CD4-positive, alpha-beta memory T cell (primary cell): ENCODE measurements around the gene GTPBP1. TPM values are rescaled to one million over a fixed set of nuclear protein-coding genes. Genes with fewer than 3 reads are reported as not detected.

ENCODE experiments used
- CTCF ChIA-PET: fragments of 350-600 bp; sonication (Branson Sonifier 250); formaldehyde crosslinking; loops from one replicate; lab custom pipeline; 2021; ENCODE audit warnings: inconsistent platforms; ENCODE audit not compliant: partially characterized antibody; lab: Charles Lee
- POLR2A ChIA-PET: fragments of 350-600 bp; sonication (Branson Sonifier 250); formaldehyde crosslinking; loops from one replicate; lab custom pipeline; 2021; ENCODE audit not compliant: partially characterized antibody; lab: Charles Lee
- DNase-seq, 5 donors: peaks; one replicate each; pipeline versions ENCODE4 v3.0.0 to v3.0.0-alpha.2; 2020 to 2022; ENCODE audit warnings: mixed read lengths in 1 of 5
- H3K27ac ChIP-seq: one replicate; pipeline ENCODE4 v1.7.0; 2013; ENCODE audit warnings: low read depth, low read length
- H3K27me3 ChIP-seq: 2 replicates; pipeline ENCODE4 v1.7.0; 2013; ENCODE audit warnings: mild to moderate bottlenecking, low read length, moderate library complexity; ENCODE audit not compliant: insufficient read depth
- H3K36me3 ChIP-seq: 2 replicates; pipeline ENCODE4 v1.7.0; 2013; ENCODE audit warnings: mild to moderate bottlenecking, low read length, moderate library complexity; ENCODE audit not compliant: insufficient read depth
- H3K4me1 ChIP-seq: 2 replicates; pipeline ENCODE4 v1.7.0; 2013; ENCODE audit warnings: mild to moderate bottlenecking, low read length, moderate library complexity; ENCODE audit not compliant: insufficient read depth
- H3K4me3 ChIP-seq, 2 donors: one replicate each; pipeline ENCODE4 v1.7.0; 2013; ENCODE audit warnings: low read length in 2 of 2, mild to moderate bottlenecking in 1 of 2
- H3K9me3 ChIP-seq, 2 donors: one replicate each; pipeline ENCODE4 v1.7.0; 2013; ENCODE audit warnings: low read length in 2 of 2, control low read depth in 1 of 2; ENCODE audit not compliant: control insufficient read depth in 1 of 2
- H3K27ac Mint-ChIP-seq, 7 donors: one replicate each; pipeline ENCODE4 v1.8.0; 2020 to 2021; ENCODE audit warnings: mixed read lengths in 7 of 7, mild to moderate bottlenecking in 6 of 7, inconsistent platforms in 3 of 7, moderate library complexity in 3 of 7
- H3K27me3 Mint-ChIP-seq, 2 donors: one replicate each; pipeline ENCODE4 v1.8.0; 2020 to 2021; ENCODE audit warnings: mixed read lengths in 2 of 2
- H3K36me3 Mint-ChIP-seq, 2 donors: one replicate each; pipeline ENCODE4 v1.8.0; 2020 to 2021; ENCODE audit warnings: mixed read lengths in 2 of 2, inconsistent platforms in 1 of 2, mild to moderate bottlenecking in 1 of 2
- H3K4me1 Mint-ChIP-seq, 4 donors: one replicate each; pipeline ENCODE4 v1.8.0; 2020 to 2021; ENCODE audit warnings: mixed read lengths in 4 of 4, mild to moderate bottlenecking in 1 of 4
- H3K4me3 Mint-ChIP-seq, 8 donors: one replicate each; pipeline ENCODE4 v1.8.0; 2020 to 2021; ENCODE audit warnings: mixed read lengths in 8 of 8, mild to moderate bottlenecking in 7 of 8, moderate library complexity in 6 of 8, inconsistent platforms in 3 of 8
- H3K9me3 Mint-ChIP-seq, 8 donors: one replicate each; pipeline ENCODE4 v1.8.0; 2020 to 2021; ENCODE audit warnings: mixed read lengths in 8 of 8, mild to moderate bottlenecking in 5 of 8, inconsistent platforms in 3 of 8, moderate library complexity in 1 of 8
- intact Hi-C: fragments of 100-400 bp; cut with micrococcal nuclease; formaldehyde crosslinking; loops from one replicate; pipeline ENCODE4 v1.15.1; 2023
- polyA plus RNA-seq, 2 donors: library from polyadenylated mRNA; unstranded; fragments of 300-500 nt; fragmentation: Illumina TruSeq; gene quantifications; one replicate each; pipeline ENCODE4 v1.2.3, GENCODE V29; 2021
- total RNA-seq, 2 experiments: library from RNA; stranded (reverse); gene quantifications; one replicate each; pipeline ENCODE4 v1.2.3, GENCODE V29; 2021

GTPBP1 gene
- total and polyA plus RNA-seq, 4 experiments from 2014 or later = 14.6 to 96.6 (median 62.5) TPM

- H3K4me1 ChIP-seq = peaks cover 55% of the 10 kb centered on the region
- peak overlapping the region; percentile 74 for H3K27ac ChIP-seq
- peak overlapping the region; percentile 50 to 72 for H3K4me3 ChIP-seq
- peaks cover 15% of the 10 kb centered on the region for H3K36me3 ChIP-seq
- CTCF ChIA-PET = interaction anchor here (1.1 to 4.9 kb wide), 3 partner anchors 11 to 23 kb away, joined by 3 to 56 read pairs (median 12); no protein-coding TSS in a partner anchor
- peak in 2 of 5 donors; percentile 22 to 35 for DNase-seq
- Mint-ChIP-seq H3K27ac (peak overlapping the region; percentile 90 to 99 (median 95)), H3K4me1 (peaks cover 26 to 73% (median 44%) of the 10 kb centered on the region in 4 donors), H3K27me3 (no peaks in the 10 kb centered on the region), H3K4me3 (peak overlapping the region; percentile 89 to 97 (median 94)), H3K9me3 (peaks cover 0 to 2% (median 0%) of the 10 kb centered on the region in 8 donors), H3K36me3 (peaks cover 29 to 34% of the 10 kb centered on the region in 2 donors)
- POLR2A ChIA-PET = interaction anchor here (0.9 to 42.6 kb wide), 6 partner anchors 10 to 87 kb away, joined by 5 to 1746 read pairs (median 40); partner anchors contain the start of genes DNAL4, GTPBP1 and NPTXR
- no peaks in the 10 kb centered on the region for H3K27me3 ChIP-seq
- intact Hi-C loops = loop anchor here (1.0 to 5.0 kb wide), 6 partner anchors 9 to 85 kb away; partner anchors contain the start of genes DNAL4, GTPBP1 and NPTXR
- H3K9me3 ChIP-seq = no peaks in the 10 kb centered on the region
These were observed 51.1 kb downstream of the GTPBP1 start for GRCh38 chr22:38756711-38757463.

GRCh38 chr22:38757464-38757757 lies 51.7 kb downstream of the GTPBP1 start:
- Histone ChIP-seq H3K4me1 (peaks cover 50% of the 10 kb centered on the region), H3K27me3 (no peaks in the 10 kb centered on the region), H3K4me3 (peak overlapping the region; percentile 50 to 72), H3K9me3 (no peaks in the 10 kb centered on the region), H3K27ac (peak overlapping the region; percentile 74), H3K36me3 (peaks cover 9% of the 10 kb centered on the region)
- H3K27me3 Mint-ChIP-seq = no peaks in the 10 kb centered on the region
- peaks cover 23 to 30% of the 10 kb centered on the region in 2 donors for H3K36me3 Mint-ChIP-seq
- intact Hi-C loops = loop anchor here (2.0 to 5.0 kb wide), 3 partner anchors 35 to 85 kb away; partner anchors contain the start of genes DNAL4 and NPTXR
- CTCF ChIA-PET = interaction anchor here (1.6 to 4.9 kb wide), 3 partner anchors 11 to 24 kb away, joined by 12 to 56 read pairs (median 28); no protein-coding TSS in a partner anchor
- peaks cover 0 to 2% (median 0%) of the 10 kb centered on the region in 8 donors for H3K9me3 Mint-ChIP-seq
- peak overlapping the region; percentile 53 to 99 (median 94) for H3K27ac Mint-ChIP-seq
- DNase-seq = peak in 1 of 5 donors; percentile 27
- POLR2A ChIA-PET = interaction anchor here (1.4 to 42.6 kb wide), 6 partner anchors 9 to 87 kb away, joined by 5 to 1746 read pairs (median 40); partner anchors contain the start of genes GTPBP1, NPTXR and TOMM22
- H3K4me1 Mint-ChIP-seq = peaks cover 23 to 68% (median 39%) of the 10 kb centered on the region in 4 donors
- peak overlapping the region; percentile 89 to 97 (median 94) for H3K4me3 Mint-ChIP-seq

DNA sequence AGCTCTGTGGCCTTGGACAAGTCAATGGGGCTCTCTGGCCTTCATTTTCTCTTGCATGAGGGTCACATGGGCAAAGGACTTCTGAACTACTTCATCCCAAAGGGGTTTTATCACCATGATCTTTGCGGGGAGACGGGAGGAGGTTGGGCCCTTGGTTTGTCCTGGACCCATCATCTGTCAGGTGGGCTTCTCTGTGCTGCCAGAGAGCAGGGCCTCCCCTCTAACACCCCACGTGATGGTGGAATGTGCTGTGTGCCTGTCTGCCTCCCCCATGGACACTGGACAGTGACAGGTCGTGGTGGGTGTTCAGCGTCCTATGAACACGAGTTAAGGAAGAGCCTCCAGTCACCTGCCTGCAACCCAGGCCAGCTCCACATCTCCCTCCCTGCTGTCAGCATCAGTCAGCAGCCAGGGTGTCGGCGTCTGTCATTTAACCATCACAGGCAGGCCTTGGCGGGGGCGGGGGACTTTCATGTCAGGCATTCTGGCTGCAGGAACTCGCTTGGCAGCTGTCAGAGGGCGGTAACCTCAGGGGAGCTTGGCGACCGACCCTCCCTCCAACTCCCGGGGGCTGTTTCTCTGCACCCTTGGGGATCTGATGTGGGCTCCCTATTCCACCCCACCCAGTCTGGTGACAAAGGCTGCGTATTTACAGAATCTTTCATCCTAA lies 52.7 kb downstream of the GTPBP1 start:
- Histone ChIP-seq H3K36me3 (peaks cover 2% of the 10 kb centered on the region), H3K27ac (peak overlapping the region; percentile 48), H3K9me3 (no peaks in the 10 kb centered on the region), H3K27me3 (no peaks in the 10 kb centered on the region), H3K4me1 (peaks cover 40% of the 10 kb centered on the region), H3K4me3 (no peak overlapping the region)
- Mint-ChIP-seq H3K36me3 (peaks cover 16 to 24% of the 10 kb centered on the region in 2 donors), H3K27ac (peak overlapping the region; percentile 90 to 99 (median 95)), H3K27me3 (no peaks in the 10 kb centered on the region), H3K9me3 (peaks cover 0 to 2% (median 0%) of the 10 kb centered on the region in 8 donors), H3K4me3 (peak overlapping the region; percentile 5 to 96 (median 88)), H3K4me1 (peaks cover 21 to 64% (median 33%) of the 10 kb centered on the region in 4 donors)
- ChIA-PET POLR2A (interaction anchor here (0.6 to 42.6 kb wide), 9 partner anchors 8 to 188 kb away, joined by 3 to 1746 read pairs (median 5); partner anchors contain the start of genes DMC1, GTPBP1 and TOMM22), CTCF (interaction anchor here (0.6 to 4.9 kb wide), 9 partner anchors 10 to 111 kb away, joined by 3 to 56 read pairs (median 5); partner anchors contain the start of gene TOMM22)
- peak; percentile 65 to 87 (median 69) for DNase-seq
- intact Hi-C loops = loop anchor here (5.0 kb wide), 2 partner anchors 36 to 84 kb away; partner anchors contain the start of gene NPTXR

- H3K9me3 ChIP-seq = no peaks in the 10 kb centered on the region
- H3K27me3 Mint-ChIP-seq = no peaks in the 10 kb centered on the region
- peak in 1 of 5 donors; percentile 33 for DNase-seq
- H3K27ac ChIP-seq = peak overlapping the region; percentile 48
- no peaks in the 10 kb centered on the region for H3K36me3 ChIP-seq
- H3K9me3 Mint-ChIP-seq = peaks cover 0 to 2% (median 0%) of the 10 kb centered on the region in 8 donors
- H3K36me3 Mint-ChIP-seq = peaks cover 10 to 18% of the 10 kb centered on the region in 2 donors
- H3K27me3 ChIP-seq = no peaks in the 10 kb centered on the region
- peaks cover 34% of the 10 kb centered on the region for H3K4me1 ChIP-seq
- peak overlapping the region in 7 of 8 donors; percentile 10 to 96 (median 91) for H3K4me3 Mint-ChIP-seq
- POLR2A ChIA-PET = interaction anchor here (0.9 to 42.6 kb wide), 6 partner anchors 8 to 110 kb away, joined by 3 to 1746 read pairs (median 22); partner anchors contain the start of genes GTPBP1 and TOMM22
- CTCF ChIA-PET = interaction anchor here (0.6 to 4.9 kb wide), 9 partner anchors 9 to 111 kb away, joined by 3 to 56 read pairs (median 5); partner anchors contain the start of gene TOMM22
- intact Hi-C loops = loop anchor here (5.0 kb wide), 2 partner anchors 37 to 83 kb away; partner anchors contain the start of gene NPTXR
- no peak overlapping the region for H3K4me3 ChIP-seq
- peak overlapping the region; percentile 90 to 99 (median 95) for H3K27ac Mint-ChIP-seq
- peaks cover 21 to 58% (median 29%) of the 10 kb centered on the region in 4 donors for H3K4me1 Mint-ChIP-seq
These were observed 53.3 kb downstream of the GTPBP1 start for GRCh38 chr22:38759005-38759404.

- Histone ChIP-seq H3K27me3 (no peaks in the 10 kb centered on the region), H3K4me3 (no peak overlapping the region), H3K4me1 (peaks cover 34% of the 10 kb centered on the region), H3K27ac (no peak overlapping the region), H3K9me3 (no peaks in the 10 kb centered on the region), H3K36me3 (no peaks in the 10 kb centered on the region)
- DNase-seq = no peak
- Mint-ChIP-seq H3K27ac (peak overlapping the region in 5 of 7 donors; percentile 72 to 99 (median 80)), H3K9me3 (no peaks in the 10 kb centered on the region), H3K27me3 (no peaks in the 10 kb centered on the region), H3K4me3 (no peak overlapping the region), H3K36me3 (peaks cover 0 to 7% of the 10 kb centered on the region in 2 donors), H3K4me1 (peaks cover 21 to 46% (median 28%) of the 10 kb centered on the region in 4 donors)
- POLR2A ChIA-PET = interaction anchor here (3.0 to 42.6 kb wide), 2 partner anchors 26 to 79 kb away, joined by 11 to 1746 read pairs; partner anchors contain the start of gene TOMM22
- CTCF ChIA-PET = interaction anchor here (0.6 to 4.9 kb wide), 3 partner anchors 7 to 1078 kb away, joined by 3 to 56 read pairs (median 12); no protein-coding TSS in a partner anchor
- intact Hi-C loops = no loop called here
These were observed 54.9 kb downstream of the GTPBP1 start for GRCh38 chr22:38760477-38761201.
